RWPE2 (cell line): ENCODE measurements around the gene WDR70.

Experiments
- ATAC-seq: fragments of 200-7000 bp; cut with Tn5 transposase; 3 replicates; pipeline ENCODE4 v1.9.1; 2021; ENCODE audit warnings: low read depth
- DNase-seq: peaks from one replicate; pipeline ENCODE4 v3.0.0-alpha.2; 2020; ENCODE audit warnings: low spot score
- H3K27ac ChIP-seq: fragments of 450-650 bp; 2 replicates; pipeline ENCODE4 v1.5.1; 2017; ENCODE audit warnings: mild to moderate bottlenecking; ENCODE audit not compliant: poor library complexity, severe bottlenecking
- H3K27me3 ChIP-seq: fragments of 250-450 bp; sonication (Bioruptor Pico); 2 replicates; pipeline ENCODE4 v1.5.1; 2021; ENCODE audit warnings: mild to moderate bottlenecking, moderate library complexity; ENCODE audit not compliant: insufficient read depth, poor library complexity, severe bottlenecking
- H3K36me3 ChIP-seq: fragments of 250-450 bp; sonication (Bioruptor Pico); 2 replicates; pipeline ENCODE4 v1.5.1; 2020; ENCODE audit warnings: low read depth, mild to moderate bottlenecking, moderate library complexity
- H3K4me1 ChIP-seq: fragments of 250-450 bp; sonication (Bioruptor Pico); 2 replicates; pipeline ENCODE4 v1.5.1; 2021; ENCODE audit warnings: mild to moderate bottlenecking, moderate library complexity; ENCODE audit not compliant: insufficient read depth, poor library complexity, severe bottlenecking
- H3K4me3 ChIP-seq: fragments of 250-450 bp; sonication (Bioruptor Pico); 2 replicates; pipeline ENCODE4 v1.5.1; 2021; ENCODE audit warnings: mild to moderate bottlenecking, moderate library complexity; ENCODE audit not compliant: severe bottlenecking
- H3K9me3 ChIP-seq: fragments of 250-450 bp; sonication (Bioruptor Pico); 2 replicates; pipeline ENCODE4 v1.5.1; 2021; ENCODE audit warnings: mild to moderate bottlenecking, moderate library complexity; ENCODE audit not compliant: severe bottlenecking
- CTCF ChIP-seq: fragments of 450-650 bp; IDR thresholded peaks from one replicate; pipeline ENCODE4 v1.5.1; 2017; ENCODE audit warnings: mild to moderate bottlenecking, moderate library complexity; ENCODE audit not compliant: poor library complexity, severe bottlenecking

Gene WDR70

DNA sequence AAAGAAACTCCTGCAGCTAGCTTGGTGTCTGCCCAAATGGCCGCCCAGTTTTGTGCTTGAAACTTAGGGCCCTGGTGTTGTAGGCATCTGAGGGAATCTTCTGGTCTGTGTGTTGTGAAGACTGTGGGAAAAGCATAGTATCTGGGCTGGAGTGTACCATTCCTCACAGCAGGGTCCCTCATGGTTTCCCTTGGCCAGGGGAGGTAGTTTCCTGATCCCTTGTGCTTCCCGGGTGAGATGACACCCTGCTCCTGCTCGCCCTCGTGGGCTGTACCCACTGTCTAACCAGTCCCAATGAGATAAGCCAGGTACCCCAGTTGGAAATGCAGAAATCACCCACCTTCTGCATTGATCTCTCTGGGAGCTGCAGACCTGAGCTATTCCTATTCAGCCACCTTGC is 277.9 kb downstream of the WDR70 start:
- TF ChIP-seq CTCF, result no peak
- ATAC-seq, result no peak
- no peaks in the 10 kb centered on the region for H3K36me3 ChIP-seq
- no peaks in the 10 kb centered on the region for H3K9me3 ChIP-seq
- no peak overlapping the region for H3K4me3 ChIP-seq
- H3K27me3 ChIP-seq, result no peaks in the 10 kb centered on the region
- H3K27ac ChIP-seq, result no peak overlapping the region
- H3K4me1 ChIP-seq, result peaks cover 6% of the 10 kb centered on the region
- DNase-seq, result no peak

DNA sequence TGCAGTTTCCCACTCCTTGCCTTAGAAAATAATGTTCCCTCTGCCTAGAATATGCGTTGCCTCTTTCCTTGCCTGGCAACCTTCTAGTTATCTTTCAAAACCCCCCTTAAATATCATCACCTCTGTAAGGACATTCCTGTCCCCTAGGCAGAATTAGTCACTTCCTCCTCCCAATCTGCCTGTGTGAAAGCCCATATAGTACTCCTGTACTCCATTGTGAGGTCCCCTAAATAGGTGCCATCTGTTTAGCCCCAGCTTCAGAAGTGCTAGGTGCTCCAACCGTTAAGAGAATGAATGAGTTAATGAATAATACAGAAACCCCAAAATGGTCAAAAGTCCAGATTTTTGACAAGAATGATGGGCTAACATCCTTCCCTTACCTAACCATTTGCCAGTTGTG is 279.3 kb downstream of the WDR70 start:
- Histone ChIP-seq H3K4me1 (peaks cover 6% of the 10 kb centered on the region), H3K27ac (no peak overlapping the region), H3K36me3 (no peaks in the 10 kb centered on the region), H3K27me3 (no peaks in the 10 kb centered on the region), H3K4me3 (no peak overlapping the region), H3K9me3 (no peaks in the 10 kb centered on the region)
- ATAC-seq, result peak; percentile 49
- DNase-seq, result no peak
- TF ChIP-seq CTCF, result no peak

GRCh38 chr5:37660319-37660718 is 281.2 kb downstream of the WDR70 start:
- Histone ChIP-seq H3K36me3 (no peaks in the 10 kb centered on the region), H3K9me3 (no peaks in the 10 kb centered on the region), H3K27ac (no peak overlapping the region), H3K4me1 (peaks cover 6% of the 10 kb centered on the region), H3K27me3 (no peaks in the 10 kb centered on the region), H3K4me3 (no peak overlapping the region)
- DNase-seq (no peak), ATAC-seq (no peak)
- no peak for TF ChIP-seq CTCF

- no peaks in the 10 kb centered on the region for H3K9me3 ChIP-seq
- DNase-seq, result no peak
- H3K27me3 ChIP-seq, result no peaks in the 10 kb centered on the region
- H3K36me3 ChIP-seq, result no peaks in the 10 kb centered on the region
- no peak overlapping the region for H3K4me3 ChIP-seq
- no peak for ATAC-seq
- no peak overlapping the region for H3K27ac ChIP-seq
- no peak for TF ChIP-seq CTCF
- peaks cover 6% of the 10 kb centered on the region for H3K4me1 ChIP-seq
Measured at GRCh38 chr5:37661227-37661920, 282.3 kb downstream of the WDR70 start.

GRCh38 chr5:37661951-37662350 is 282.8 kb downstream of the WDR70 start:
- Histone ChIP-seq H3K36me3 (no peaks in the 10 kb centered on the region), H3K4me3 (no peak overlapping the region), H3K9me3 (no peaks in the 10 kb centered on the region), H3K27ac (no peak overlapping the region), H3K27me3 (no peaks in the 10 kb centered on the region), H3K4me1 (peaks cover 6% of the 10 kb centered on the region)
- TF ChIP-seq CTCF, result no peak
- DNase-seq (no peak), ATAC-seq (no peak)
